Body of pancreas (tissue), 4 donors: ENCODE measurements around the gene ZNF460. TPM values are rescaled to one million over a fixed set of nuclear protein-coding genes. Genes with fewer than 3 reads are reported as not detected.

Source experiments
- ATAC-seq: fragments of 150-250 bp; one replicate; pipeline ENCODE4 v1.9.1; 2016
- DNase-seq, 4 donors: peaks; one replicate each; pipeline ENCODE4 v3.0.0-alpha.2; 2019
- H3K27ac ChIP-seq, 4 donors: fragments of 200-600 bp; sonication (generic); 1 replicate in 3 of 4; 2 replicates in 1 of 4; pipeline versions ENCODE4 v1.5.1 to v1.6.1; 2016 to 2019; ENCODE audit warnings: mild to moderate bottlenecking in 1 of 4, mixed read lengths in 1 of 4, moderate library complexity in 1 of 4
- H3K27me3 ChIP-seq, 2 donors: fragments of 200-600 bp; sonication (generic); one replicate each; pipeline ENCODE4 v1.6.0; 2016; ENCODE audit warnings: mild to moderate bottlenecking in 1 of 2
- H3K36me3 ChIP-seq, 2 donors: fragments of 200-600 bp; sonication (generic); replicated peaks in 1 of 2; 2 replicates each; pipeline ENCODE4 v1.5.1; 2016; ENCODE audit warnings: low read depth in 2 of 2; ENCODE audit not compliant: insufficient read depth in 1 of 2
- H3K4me1 ChIP-seq: fragments of 200-600 bp; sonication (generic); one replicate; pipeline ENCODE4 v1.6.0; 2016
- H3K4me3 ChIP-seq, 2 donors: fragments of 200-600 bp; sonication (generic); 1 replicate in 1 of 2; 2 replicates in 1 of 2; pipeline ENCODE4 v1.5.1; 2016 to 2019
- H3K9me3 ChIP-seq, 3 donors: fragments of 200-600 bp; sonication (generic); 1 replicate in 2 of 3; 2 replicates in 1 of 3; pipeline ENCODE4 v1.5.1; 2016
- CTCF ChIP-seq, 7 experiments: fragments of 450-650 bp in 4 of 7; fragments of 200-600 bp in 3 of 7; sonication (generic) in 3 of 7; IDR thresholded peaks; one replicate each; pipeline ENCODE4 v1.5.1; 2016 to 2019; ENCODE audit warnings: antibody characterized with exemption in 7 of 7
- POLR2A ChIP-seq, 3 donors: fragments of 450-650 bp; IDR thresholded peaks; one replicate each; pipeline ENCODE4 v1.6.1; 2016; ENCODE audit warnings: antibody characterized with exemption in 3 of 3, mild to moderate bottlenecking in 2 of 3
- WGBS, 2 donors: methylation state at CpG; one replicate each; pipeline ENCODE4 v1.1.5; 2017; 5-methylcytosine and 5-hydroxymethylcytosine counted together
- intact Hi-C: fragments of 100-400 bp; cut with DNase I; formaldehyde crosslinking; loops from one replicate; pipeline ENCODE4 v1.15.1; 2023
- total RNA-seq, 2 donors: library from RNA; depleted of rRNA; stranded (reverse); fragments of >200 nt; gene quantifications; one replicate each; pipeline ENCODE4 v1.1.0, GENCODE V29; 2016

Gene ZNF460
- total RNA-seq, 2 donors from 2014 or later: 22.7 to 30.1 TPM

GRCh38 chr19:57302020-57302465 is 21.8 kb downstream of the ZNF460 start:
- no peak for ATAC-seq
- Histone ChIP-seq H3K4me3 (no peak overlapping the region), H3K9me3 (peaks cover 0 to 16% (median 0%) of the 10 kb centered on the region in 3 donors), H3K4me1 (no peaks in the 10 kb centered on the region), H3K27me3 (no peaks in the 10 kb centered on the region), H3K27ac (no peak overlapping the region), H3K36me3 (peaks cover 0 to 2% of the 10 kb centered on the region in 2 donors)
- intact Hi-C loops: no loop called here
- WGBS, 2 donors: 86% methylated on average over 1 of the region's 1 CpG; no CpG with 5 or more reads in 1 of the 2 donors
- DNase-seq: no peak
- TF ChIP-seq CTCF (IDR thresholded peaks at IDR 0.05): no peak
- TF ChIP-seq POLR2A (IDR thresholded peaks at IDR 0.05): no peak

- no peak for DNase-seq
- Histone ChIP-seq H3K4me3 (no peak overlapping the region), H3K27me3 (no peaks in the 10 kb centered on the region), H3K27ac (no peak overlapping the region), H3K4me1 (no peaks in the 10 kb centered on the region), H3K36me3 (peaks cover 0 to 2% of the 10 kb centered on the region in 2 donors), H3K9me3 (peaks cover 0 to 16% (median 0%) of the 10 kb centered on the region in 3 donors)
- 63 to 87% methylated on average over 6 to 7 of the region's 7 CpGs for WGBS, 2 donors
- intact Hi-C loops: no loop called here
- TF ChIP-seq POLR2A (IDR thresholded peaks at IDR 0.05) (no peak), CTCF (IDR thresholded peaks at IDR 0.05) (no peak)
- ATAC-seq: no peak
Measured at GRCh38 chr19:57302727-57303401, 22.6 kb downstream of the ZNF460 start.

GRCh38 chr19:57305056-57305455 is 24.8 kb downstream of the ZNF460 start:
- Histone ChIP-seq H3K9me3 (peaks cover 0 to 24% (median 0%) of the 10 kb centered on the region in 3 donors), H3K27me3 (no peaks in the 10 kb centered on the region), H3K27ac (no peak overlapping the region), H3K36me3 (peaks cover 0 to 2% of the 10 kb centered on the region in 2 donors), H3K4me3 (no peak overlapping the region), H3K4me1 (no peaks in the 10 kb centered on the region)
- intact Hi-C loops: no loop called here
- no peak for ATAC-seq
- WGBS, 2 donors: 0 to 90% methylated on average over 1 of the region's 1 CpG
- TF ChIP-seq POLR2A (IDR thresholded peaks at IDR 0.05) (no peak), CTCF (IDR thresholded peaks at IDR 0.05) (no peak)
- DNase-seq: no peak

- DNase-seq (no peak), ATAC-seq (no peak)
- peaks cover 0 to 8% (median 0%) of the 10 kb centered on the region in 3 donors for H3K9me3 ChIP-seq
- no peaks in the 10 kb centered on the region for H3K4me1 ChIP-seq
- H3K27me3 ChIP-seq: no peaks in the 10 kb centered on the region
- H3K36me3 ChIP-seq: no peaks in the 10 kb centered on the region
- no peak overlapping the region for H3K4me3 ChIP-seq
- TF ChIP-seq POLR2A (IDR thresholded peaks at IDR 0.05) (no peak), CTCF (IDR thresholded peaks at IDR 0.05) (no peak)
- intact Hi-C loops: no loop called here
- H3K27ac ChIP-seq: no peak overlapping the region
Measured at GRCh38 chr19:57308514-57308913, 28.2 kb downstream of the ZNF460 start.

GRCh38 chr19:57310792-57311191 is 30.5 kb downstream of the ZNF460 start:
- Histone ChIP-seq H3K4me1 (no peaks in the 10 kb centered on the region), H3K27me3 (no peaks in the 10 kb centered on the region), H3K9me3 (peaks cover 0 to 8% (median 0%) of the 10 kb centered on the region in 3 donors), H3K4me3 (no peak overlapping the region), H3K36me3 (no peaks in the 10 kb centered on the region), H3K27ac (no peak overlapping the region)
- no peak for ATAC-seq
- no peak for DNase-seq
- intact Hi-C loops: no loop called here
- WGBS, 2 donors: 73 to 88% methylated on average over 2 of the region's 2 CpGs
- no peak for TF ChIP-seq POLR2A (IDR thresholded peaks at IDR 0.05)
- TF ChIP-seq CTCF (IDR thresholded peaks at IDR 0.05): no peak
